GM19455 (cell line): ENCODE measurements around the gene METTL4.

ENCODE experiments used
- ATAC-seq: cut with Tn5 transposase; IDR thresholded peaks from one replicate; pipeline ENCODE4 v1.9.1; 2021; ENCODE audit not compliant: unreplicated experiment

Gene METTL4

DNA sequence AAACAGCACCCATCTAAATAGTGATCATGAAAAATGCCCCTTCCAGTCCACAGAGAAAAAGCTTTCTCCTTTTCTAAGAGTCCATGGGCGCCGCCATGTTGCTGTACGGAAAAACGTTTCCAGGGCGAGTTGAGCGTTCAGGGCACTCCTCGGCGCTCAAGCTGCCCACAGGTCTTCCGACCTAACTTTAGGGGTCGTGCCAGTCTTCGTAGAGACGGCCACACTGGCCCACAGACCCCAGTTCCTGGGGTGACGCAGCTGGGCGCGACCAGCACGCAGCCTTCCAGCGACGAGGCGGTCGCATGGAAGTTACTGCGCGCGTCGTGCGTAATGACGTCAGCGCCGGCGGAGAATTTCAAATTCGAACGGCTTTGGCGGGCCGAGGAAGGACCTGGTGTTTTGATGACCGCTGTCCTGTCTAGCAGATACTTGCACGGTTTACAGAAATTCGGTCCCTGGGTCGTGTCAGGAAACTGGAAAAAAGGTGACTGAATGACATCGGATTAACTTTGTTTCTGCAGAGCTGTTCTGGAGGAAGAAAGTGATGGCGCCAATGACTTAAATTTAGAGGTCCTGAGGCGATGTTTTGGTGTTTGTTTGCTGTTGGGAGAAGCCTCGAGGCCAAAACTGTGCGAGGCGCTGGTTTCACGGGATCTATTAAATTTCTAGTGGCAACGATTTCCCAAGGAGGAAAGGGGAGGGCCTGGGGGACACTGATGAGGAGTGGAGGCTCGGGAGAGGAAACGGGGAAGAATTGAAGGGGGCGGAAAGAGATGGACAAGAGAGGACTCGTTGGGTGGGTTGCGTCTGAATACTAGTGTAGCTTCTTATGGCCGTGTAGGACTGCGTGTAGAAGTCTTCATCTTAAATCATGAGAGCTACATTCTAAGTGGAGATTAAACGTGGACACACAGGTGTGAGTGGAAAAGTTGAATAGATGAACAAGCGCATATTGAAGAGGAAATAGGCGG is at the start of gene METTL4, which contains the start of gene NDC80:
TSS of gene METTL4 (minus strand) at position 306 of the 971 bp plus-strand sequence. CDS start 4,289 bp downstream, outside the sequence.
TSS of gene NDC80 (plus strand) at position 358 of the 971 bp plus-strand sequence. CDS start 1,429 bp downstream, outside the sequence.
- peak; percentile 74 for ATAC-seq

DNA sequence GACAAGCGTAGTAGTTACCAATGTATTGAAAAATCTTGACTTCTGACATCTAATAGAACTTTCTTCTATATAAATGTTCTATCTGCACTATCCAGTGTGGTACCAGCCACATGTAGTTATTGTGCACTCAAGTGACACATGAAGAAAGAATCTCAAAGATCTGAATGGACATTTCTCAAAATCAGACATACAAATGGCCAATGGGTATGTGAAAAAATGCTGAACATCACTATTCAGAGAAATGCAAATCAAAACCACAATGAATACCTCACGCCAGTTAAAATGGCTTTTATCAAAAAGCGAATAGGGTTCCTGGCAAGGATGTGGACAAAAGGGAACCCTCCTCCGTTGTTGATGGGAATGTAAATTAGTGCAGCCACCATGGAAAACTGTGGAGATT is 46.7 kb upstream of the METTL4 start:
- no peak for ATAC-seq

DNA sequence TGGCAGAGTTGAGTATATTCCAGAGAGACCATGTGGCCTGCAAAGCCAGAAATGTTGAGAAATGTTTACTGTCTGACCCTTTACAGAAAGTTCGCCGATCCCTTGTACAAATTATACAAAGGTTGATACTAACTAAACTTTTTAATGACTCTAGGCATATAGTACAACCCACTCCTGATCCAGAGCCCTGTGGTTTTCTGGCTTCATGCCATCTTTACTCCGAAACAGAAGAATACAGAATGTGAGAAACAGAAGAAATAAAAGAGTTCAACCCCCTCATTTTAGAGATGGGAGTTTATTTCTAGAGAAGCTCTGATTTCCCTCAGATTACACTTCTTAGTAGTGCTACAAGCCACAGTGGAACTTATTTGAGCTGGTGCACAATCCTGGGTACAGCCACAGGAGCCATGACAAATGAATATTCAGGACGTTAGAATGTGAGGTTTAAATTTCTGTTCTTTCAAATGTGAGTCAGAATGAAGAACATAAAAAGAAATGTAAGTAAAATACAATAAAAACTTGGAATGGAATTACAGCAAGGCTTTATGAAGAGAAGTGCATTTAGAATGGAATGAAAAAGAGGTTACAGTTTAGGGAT is 46.2 kb upstream of the METTL4 start:
- no peak for ATAC-seq

DNA sequence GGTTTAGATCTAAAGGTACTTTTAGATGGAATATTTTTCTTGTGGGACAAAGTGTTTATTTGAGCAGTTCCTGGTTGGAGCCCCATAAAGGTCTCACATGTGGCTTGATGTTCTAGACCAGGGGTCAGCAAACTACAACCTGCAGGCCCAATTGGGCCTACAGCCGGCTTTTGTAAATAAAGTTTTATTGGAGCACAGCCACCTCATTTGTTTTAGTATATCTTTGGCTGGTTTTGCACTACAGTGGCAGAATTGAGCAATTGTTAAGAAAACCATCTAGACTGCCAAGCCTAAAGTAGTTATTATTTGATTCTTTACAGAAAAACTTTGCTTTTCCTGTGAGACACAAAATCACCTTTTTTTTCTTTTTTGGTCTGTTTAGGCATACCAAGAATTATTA is 41.7 kb upstream of the METTL4 start:
- no peak for ATAC-seq

DNA sequence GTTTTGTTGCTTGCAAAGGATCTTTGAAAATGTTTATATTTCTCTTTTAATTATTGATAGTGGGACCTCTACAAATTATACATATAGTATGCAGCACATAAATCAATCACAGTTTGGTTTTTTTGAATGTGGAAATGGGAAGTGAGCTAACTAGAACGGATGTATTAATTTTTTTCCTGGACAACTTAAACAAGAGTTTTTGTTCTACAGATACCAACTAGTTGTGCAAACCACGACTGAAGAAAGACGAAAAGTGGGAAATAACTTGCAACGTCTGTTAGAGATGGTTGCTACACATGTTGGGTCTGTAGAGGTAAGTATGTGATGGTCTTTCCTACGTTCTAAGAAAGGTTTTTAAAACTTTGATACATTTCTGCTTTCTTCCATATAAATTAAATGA is 39.2 kb upstream of the METTL4 start:
- ATAC-seq: no peak

DNA sequence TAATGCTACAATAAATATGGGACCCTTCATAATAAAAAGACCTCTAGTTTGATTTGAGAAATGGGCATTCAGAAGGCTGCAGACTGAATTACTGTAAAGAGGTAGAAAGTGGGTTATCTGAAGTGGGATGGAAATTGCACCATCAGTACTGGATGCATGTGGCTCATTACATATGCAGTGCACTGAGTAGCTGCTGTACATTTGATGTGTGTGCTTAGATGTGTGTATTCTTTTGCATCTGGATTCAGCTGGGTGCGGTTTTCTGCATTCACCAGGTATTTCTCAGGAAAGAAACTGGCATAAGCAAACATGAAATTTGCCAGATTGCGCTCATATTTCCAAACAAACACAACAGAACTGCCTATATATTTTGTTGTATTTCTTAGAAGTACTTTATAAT is 38.3 kb upstream of the METTL4 start:
- ATAC-seq: no peak

DNA sequence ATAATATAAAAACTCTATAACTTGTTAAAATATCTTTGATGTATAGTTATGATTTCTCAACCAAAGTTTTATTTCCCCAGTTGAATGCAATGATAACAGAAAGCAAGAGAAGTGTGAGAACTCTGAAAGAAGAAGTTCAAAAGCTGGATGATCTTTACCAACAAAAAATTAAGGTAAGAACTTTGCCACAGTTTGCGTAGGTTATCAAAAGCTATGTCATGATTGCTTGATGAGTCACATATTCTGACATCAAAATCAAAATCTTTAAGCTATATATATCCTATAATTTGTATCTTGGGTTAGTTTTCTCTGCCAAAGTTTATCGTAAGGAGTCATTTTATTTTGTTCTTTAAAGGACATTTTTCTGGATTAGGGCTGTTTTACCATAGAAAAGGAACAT is 35.0 kb upstream of the METTL4 start:
- ATAC-seq: no peak

DNA sequence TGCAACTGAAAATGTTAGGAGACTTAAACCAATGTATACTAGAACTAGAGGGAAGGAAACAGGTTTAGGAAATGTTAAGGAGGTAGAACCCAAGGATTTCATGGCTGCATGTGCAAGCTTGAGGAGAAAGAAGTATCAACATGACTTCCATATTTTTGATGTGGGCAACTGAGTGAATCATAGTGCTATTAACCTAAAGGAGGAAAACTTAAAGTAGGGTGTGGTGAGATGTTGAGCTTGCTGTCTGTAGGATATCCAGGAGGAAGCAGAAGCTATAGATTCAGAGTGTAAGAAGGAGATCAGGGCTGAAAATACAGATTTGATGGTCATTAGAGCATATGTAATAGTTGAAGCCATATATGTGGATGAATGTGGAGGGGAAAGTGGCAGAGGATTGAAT is 31.5 kb upstream of the METTL4 start:
- ATAC-seq: no peak

DNA sequence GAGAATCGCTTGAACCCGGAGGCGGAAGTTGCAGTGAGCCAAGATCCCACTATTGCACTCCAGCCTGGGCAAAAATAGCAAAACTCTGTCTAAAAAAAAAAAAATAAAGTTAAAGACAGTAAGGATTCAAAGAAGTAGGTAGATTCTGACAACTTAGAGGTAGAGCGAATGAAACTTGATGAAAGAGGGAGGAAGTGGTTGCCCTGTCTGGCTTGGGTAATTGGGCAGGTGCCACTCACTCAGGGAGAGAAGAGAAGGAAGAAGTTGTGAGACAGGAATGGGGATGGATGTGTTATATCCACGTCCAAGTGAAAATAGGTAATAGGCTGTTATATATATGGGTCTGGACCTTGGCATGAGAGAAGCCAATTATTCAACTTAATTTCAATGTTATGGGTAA is 26.3 kb upstream of the METTL4 start:
- no peak for ATAC-seq

GRCh38 chr18:2590303-2590702 is 19.0 kb upstream of the METTL4 start:
- ATAC-seq: no peak

- ATAC-seq: no peak
Measured at GRCh38 chr18:2589345-2590068, 18.2 kb upstream of the METTL4 start.

DNA sequence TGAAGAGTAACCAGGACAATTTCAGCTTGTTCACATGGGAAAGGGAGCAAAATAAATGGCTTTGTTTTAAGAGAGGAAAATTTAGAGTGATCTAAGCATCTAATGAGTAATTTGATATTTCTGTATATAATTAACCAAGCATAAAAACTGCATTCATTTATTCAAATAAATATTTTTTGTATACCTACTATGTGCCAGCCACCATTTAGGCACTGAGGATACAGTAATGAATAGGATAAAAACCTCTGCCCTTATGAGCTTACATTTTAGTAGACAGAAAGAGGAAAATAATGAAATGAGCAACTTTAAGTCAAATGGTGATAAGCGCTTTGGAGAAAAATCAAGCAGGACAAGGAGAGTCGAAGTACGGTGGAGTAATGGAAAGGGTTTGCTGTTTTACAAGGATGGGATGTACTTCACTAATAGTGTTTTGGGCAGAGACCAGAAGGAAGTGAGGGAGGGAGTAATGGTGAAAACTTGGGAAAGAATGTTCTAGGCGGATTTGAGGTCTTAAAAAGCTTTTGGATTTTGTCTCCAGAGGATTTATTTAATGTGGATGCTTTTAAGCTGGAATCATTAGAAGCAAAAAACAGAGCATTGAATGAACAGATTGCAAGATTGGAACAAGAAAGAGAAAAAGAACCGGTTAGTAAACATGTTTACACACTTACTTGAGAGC is 17.5 kb upstream of the METTL4 start:
- ATAC-seq: no peak

DNA sequence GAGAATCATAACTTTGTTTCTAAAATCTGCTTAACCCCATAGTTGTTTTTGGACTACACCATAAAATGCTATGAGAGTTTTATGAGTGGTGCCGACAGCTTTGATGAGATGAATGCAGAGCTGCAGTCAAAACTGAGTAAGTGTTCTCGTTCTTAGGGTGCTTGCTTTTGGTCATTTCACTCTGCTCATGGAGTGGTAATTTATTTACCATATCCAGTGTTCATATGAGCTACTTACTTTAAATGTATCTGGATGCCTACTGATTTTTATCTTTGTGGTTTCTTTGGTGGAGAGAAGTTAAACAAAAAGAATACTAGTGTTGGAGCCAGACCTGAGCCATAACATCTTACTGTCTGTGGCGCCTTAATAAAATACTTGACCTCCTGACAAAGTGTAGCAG is 16.5 kb upstream of the METTL4 start:
- no peak for ATAC-seq

DNA sequence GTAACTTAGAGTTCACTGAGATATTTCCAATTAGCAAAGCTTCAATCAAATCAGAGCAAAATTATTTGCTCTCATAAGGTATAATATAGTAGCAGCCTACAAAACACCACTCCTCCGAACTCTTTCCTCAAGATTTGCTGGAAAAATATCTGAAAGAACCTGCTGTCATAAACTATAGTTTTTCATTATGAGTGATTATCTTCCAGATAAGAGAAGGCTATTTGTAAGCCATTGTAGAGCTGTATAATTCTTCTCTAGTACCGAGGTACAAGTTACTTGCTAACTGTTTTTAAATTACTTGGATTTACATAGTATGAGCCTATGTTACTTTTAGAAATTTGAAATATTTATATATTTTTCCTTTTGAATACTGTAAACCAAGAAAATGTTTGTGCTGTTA is 2.1 kb upstream of the METTL4 start:
- ATAC-seq: no peak

GRCh38 chr18:2572892-2573291 is 1.6 kb upstream of the METTL4 start:
- ATAC-seq: no peak

DNA sequence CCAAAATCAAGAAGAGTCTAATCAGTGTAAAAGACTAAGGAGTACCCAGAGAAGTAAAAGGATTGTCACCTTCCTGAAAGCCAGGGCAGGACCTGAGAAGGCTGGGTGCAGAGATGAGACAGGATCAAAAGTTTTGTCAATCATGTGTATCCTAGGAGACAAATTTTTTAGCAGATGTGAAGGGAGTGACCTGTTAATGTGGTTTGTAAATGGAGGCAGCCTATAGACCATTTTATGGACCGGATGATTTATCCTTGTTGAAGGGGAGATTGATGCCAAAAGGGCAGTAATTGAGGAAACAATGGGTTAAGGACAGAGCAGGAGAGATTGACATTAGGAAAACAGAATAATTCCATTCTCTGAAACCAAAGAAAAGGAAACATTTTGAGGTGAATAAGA is 865 bp upstream of the METTL4 start:
- peak; percentile 9 for ATAC-seq

GRCh38 chr18:2570772-2571199 is 519 bp downstream of the METTL4 start:
- peak; percentile 41 for ATAC-seq

GRCh38 chr18:2569338-2570207 is 1.7 kb downstream of the METTL4 start:
- no peak for ATAC-seq

- no peak for ATAC-seq
Measured at GRCh38 chr18:2568605-2569004, 2.7 kb downstream of the METTL4 start.

GRCh38 chr18:2568129-2568528 is 3.2 kb downstream of the METTL4 start:
- no peak for ATAC-seq
